T47D (cell line): ENCODE measurements around the gene TBCD.
A peak's percentile ranks its signal among the peaks of the same experiment; 100 is the strongest.

Source experiments
- DNase-seq, 2 experiments: peaks; one replicate each; pipeline versions ENCODE4 v3.0.0 to v3.0.0-alpha.2; 2011 to 2012; ENCODE audit warnings: low read depth in 1 of 2, low spot score in 1 of 2
- JUND ChIP-seq: IDR thresholded peaks from 2 replicates; pipeline ENCODE4 v1.6.1; 2012; ENCODE audit warnings: low read depth
- in situ Hi-C: cut with HindIII; loops from 2 replicates; pipeline ENCODE4 v1.10.0; 2016; ENCODE audit warnings: low sequenced_read_pairs, low pct_unique_long_range_greater_than_20kb

Gene TBCD

GRCh38 chr17:82841921-82842596 is 90.2 kb downstream of the TBCD start:
- no peak for TF ChIP-seq JUND
- in situ Hi-C loops, result no loop called here
- no peak for DNase-seq

DNA sequence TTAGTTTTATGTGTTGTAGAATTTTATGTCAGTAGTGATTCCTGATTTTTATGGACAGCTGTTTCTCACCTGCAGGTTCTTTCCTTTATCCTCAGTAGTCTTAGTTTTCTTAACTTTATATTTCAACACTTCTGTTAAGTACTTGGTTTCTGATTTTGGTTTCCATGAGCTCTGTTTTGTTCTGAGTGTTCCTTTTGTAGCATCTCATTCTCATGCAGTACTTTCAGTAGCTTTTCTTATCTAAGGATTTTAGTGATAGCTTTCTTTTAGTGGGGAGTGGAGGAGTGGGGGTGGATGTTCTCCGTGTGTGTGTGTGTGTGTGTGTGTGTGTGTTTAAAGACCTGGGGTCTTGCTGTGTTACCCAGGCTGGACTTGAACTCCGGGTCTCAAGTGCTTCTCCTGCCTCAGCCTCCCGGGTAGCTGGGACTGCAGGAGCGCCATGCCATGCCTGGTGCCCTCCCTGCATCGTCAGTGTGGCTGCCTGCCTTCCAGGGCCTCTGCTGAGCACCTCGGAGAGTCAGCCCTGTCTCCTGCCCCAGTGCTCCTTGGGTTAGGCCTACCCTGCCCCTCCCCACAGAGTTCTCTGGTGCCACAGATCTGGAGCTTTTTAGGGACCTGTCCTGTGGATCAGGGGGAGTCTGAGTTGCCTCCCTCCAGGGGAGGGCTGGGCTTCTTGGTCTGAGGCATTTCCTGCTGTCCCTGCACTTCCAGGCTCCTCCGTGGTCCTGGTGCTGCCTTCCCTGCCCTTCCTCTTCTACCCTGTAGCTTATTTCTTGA is 92.2 kb downstream of the TBCD start:
- in situ Hi-C loops, result no loop called here
- TF ChIP-seq JUND, result no peak
- no peak for DNase-seq

DNA sequence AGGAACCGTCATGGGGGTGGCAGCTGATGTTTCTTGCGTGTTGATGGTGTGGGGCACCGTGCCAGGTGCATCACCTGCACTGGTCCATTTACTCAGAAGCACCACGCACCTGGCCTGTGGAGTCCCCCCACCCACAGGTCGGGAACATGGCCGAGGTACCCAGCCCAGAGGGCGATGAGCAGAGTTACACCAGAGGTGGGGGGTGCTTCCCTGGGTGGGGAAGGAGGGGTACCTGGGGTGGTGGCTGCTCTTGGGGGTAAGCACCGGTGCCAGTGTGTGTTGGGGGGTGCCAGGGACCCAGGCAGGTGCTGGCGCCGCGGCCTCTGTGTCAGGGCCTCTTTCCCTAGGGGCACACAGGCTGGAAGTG is 92.9 kb downstream of the TBCD start:
- DNase-seq, result no peak
- TF ChIP-seq JUND, result no peak
- in situ Hi-C loops, result no loop called here

DNA sequence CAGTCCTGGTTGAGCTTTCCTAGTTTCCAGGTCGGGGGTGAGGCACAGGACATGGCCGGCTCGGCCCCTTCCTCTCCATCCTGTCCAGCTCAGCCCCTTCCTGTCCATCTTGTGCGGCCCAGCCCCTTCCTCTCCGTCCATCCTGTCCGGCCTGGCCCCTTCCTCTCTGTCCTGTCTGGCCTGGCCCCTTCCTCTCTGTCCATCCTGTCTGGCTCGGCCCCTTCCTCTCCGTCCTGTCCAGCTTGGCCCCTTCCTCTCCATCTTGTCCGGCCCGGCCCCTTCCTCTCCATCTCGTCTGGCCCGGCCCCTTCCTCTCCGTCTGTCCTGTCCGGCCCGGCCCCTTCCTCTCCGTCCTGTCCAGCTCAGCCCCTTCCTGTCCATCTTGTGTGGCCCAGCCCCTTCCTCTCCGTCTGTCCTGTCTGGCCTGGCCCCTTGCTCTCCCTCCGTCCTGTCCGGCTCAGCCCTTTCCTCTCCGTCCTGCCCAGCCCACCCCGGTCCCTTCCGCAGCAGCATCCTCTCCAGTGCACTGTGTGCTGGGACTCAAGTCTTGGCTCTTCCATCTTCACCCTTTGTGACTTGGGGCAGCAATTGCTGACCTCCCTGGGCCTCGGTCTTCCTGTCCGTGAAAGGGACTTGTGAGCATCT is 93.4 kb downstream of the TBCD start:
- no peak for DNase-seq
- TF ChIP-seq JUND, result no peak
- in situ Hi-C loops, result no loop called here

- in situ Hi-C loops, result no loop called here
- TF ChIP-seq JUND, result no peak
- no peak for DNase-seq
Measured at GRCh38 chr17:82846061-82846691, 94.3 kb downstream of the TBCD start.

DNA sequence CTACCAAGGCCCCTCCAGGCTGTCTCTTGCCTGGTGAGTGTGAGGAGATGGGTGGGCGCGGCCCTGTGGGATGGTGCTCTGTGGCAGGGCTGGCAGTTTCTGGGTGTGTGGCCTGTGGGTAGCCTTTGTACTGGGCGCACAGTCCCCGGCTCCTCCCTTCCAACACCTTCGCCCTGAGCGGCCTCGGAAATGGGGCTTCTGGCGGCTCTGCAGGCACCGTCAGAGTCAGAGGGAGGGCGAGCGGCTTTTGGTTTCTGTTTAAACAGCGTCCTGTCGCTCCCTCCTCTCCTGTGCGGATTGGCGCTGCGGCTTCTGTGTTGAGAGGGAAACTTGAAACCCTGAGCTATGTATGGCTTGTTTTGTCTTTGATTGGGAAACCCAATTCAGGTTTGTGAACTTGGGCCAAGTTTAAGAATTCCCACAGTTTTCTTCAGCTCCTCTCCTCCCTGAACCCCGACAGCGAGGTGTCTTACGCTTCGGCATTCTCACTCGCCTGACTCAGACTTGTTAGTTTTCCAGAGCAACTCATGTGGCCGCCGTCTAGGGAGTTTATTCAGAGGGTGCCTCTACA is 96.2 kb downstream of the TBCD start:
- no peak for TF ChIP-seq JUND
- in situ Hi-C loops, result no loop called here
- no peak for DNase-seq

GRCh38 chr17:82849076-82849945 is 97.4 kb downstream of the TBCD start:
- TF ChIP-seq JUND, result no peak
- in situ Hi-C loops, result no loop called here
- DNase-seq, result no peak

GRCh38 chr17:82851381-82851780 is 99.5 kb downstream of the TBCD start:
- no peak for TF ChIP-seq JUND
- in situ Hi-C loops, result no loop called here
- no peak for DNase-seq

DNA sequence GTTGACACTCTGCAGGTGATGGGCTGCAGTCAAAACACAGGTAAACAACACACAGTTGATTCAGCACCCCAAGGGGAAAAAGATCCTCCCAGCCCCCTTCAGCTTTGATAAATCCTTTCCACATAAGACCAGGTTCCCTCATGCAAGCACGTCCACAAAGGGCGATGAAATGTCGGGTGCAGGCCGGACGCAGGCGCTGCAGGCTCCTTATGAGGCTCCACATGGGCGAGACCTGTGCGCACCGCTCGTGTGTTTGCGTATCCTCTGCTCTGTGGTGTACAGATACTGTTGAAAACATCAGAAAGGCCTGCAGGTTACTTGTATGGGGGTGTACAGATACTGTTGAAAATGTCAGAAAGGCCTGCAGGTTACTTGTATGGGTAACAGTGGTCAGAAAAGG is 102.4 kb downstream of the TBCD start:
- TF ChIP-seq JUND, result no peak

GRCh38 chr17:82856361-82856760 is 104.5 kb downstream of the TBCD start:
- in situ Hi-C loops, result no loop called here
- no peak for DNase-seq
- TF ChIP-seq JUND, result no peak

More for the DNA sequence above, 102.4 kb downstream of the TBCD start:
- no peak for DNase-seq
- in situ Hi-C loops, result no loop called here

DNA sequence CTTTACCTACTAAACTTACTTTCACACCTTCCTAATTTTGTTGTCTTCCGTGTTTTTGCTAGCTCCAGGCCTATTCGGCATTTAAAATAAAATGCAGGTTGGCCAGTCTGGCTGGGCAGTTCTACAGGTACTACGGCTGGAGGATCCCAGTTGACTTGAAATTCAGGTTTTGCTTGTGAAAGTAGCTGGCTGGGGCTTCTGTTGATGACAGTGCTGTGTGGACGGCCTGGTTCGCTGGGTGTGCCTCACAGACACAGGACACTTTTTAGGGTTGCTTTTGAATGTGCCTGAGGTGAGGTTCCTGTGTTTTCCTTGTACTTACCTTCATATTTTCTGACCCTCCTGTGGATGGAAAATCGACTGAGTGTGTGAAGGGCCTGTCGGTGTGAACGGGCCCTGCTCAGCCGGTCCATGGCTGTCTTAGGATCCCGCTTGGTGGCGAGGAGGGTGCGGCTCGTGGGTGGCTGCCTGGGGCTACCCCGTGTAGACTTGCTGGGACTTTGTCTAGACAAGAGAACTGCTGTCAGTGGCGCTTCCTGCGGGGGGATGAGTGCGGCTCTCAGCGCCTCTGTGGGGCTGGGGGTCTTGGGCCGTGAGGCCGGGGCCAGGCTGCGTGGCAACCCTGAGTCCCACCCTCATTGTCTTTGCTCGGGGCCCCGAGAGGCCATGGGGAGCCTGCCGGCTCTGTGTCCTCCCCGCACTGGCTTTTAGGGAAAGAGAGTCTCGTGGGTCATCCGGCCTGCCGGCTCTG is 106.7 kb downstream of the TBCD start:
- in situ Hi-C loops, result no loop called here
- peak; percentile 15; the same call in 1 of the 2 replicates for TF ChIP-seq JUND
- peak; percentile 94 to 96 for DNase-seq
